Stimulated activated CD8-positive, alpha-beta memory T cell treated with anti-CD3 and anti-CD28 coated beads, Interleukin-7, amount 100 ng/mL, for 1 hour (primary cell): Measurements from ENCODE around the gene PDGFD.

Experiments used
- DNase-seq, 2 donors: peaks; one replicate each; pipeline ENCODE4 v3.0.0-alpha.2; 2020; ENCODE audit warnings: low read depth in 2 of 2

PDGFD gene

GRCh38 chr11:104093426-104094280 lies 70.3 kb downstream of the PDGFD start:
- DNase-seq = no peak

GRCh38 chr11:104092744-104093143 lies 71.2 kb downstream of the PDGFD start:
- no peak for DNase-seq

- no peak for DNase-seq
Observed at GRCh38 chr11:104091281-104092096, 72.5 kb downstream of the PDGFD start.

- no peak for DNase-seq
Observed at GRCh38 chr11:104090767-104091166, 73.2 kb downstream of the PDGFD start.

- no peak for DNase-seq
Observed at GRCh38 chr11:104089481-104089880, 74.5 kb downstream of the PDGFD start.

GRCh38 chr11:104086621-104087020 lies 77.3 kb downstream of the PDGFD start:
- DNase-seq = no peak

GRCh38 chr11:104078995-104079394 lies 85.0 kb downstream of the PDGFD start:
- no peak for DNase-seq

- no peak for DNase-seq
Observed at GRCh38 chr11:104078245-104078644, 85.7 kb downstream of the PDGFD start.

- no peak for DNase-seq
Observed at GRCh38 chr11:104076455-104076854, 87.5 kb downstream of the PDGFD start.

GRCh38 chr11:104075706-104076105 lies 88.2 kb downstream of the PDGFD start:
- no peak for DNase-seq

GRCh38 chr11:104075091-104075490 lies 88.9 kb downstream of the PDGFD start:
- DNase-seq = no peak

- DNase-seq = no peak
Observed at GRCh38 chr11:104073950-104074705, 89.8 kb downstream of the PDGFD start.

GRCh38 chr11:104067534-104067933 lies 96.4 kb downstream of the PDGFD start:
- DNase-seq = no peak

GRCh38 chr11:104064034-104064630 lies 99.8 kb downstream of the PDGFD start:
- no peak for DNase-seq

- DNase-seq = no peak
Observed at GRCh38 chr11:104061853-104062521, 102.0 kb downstream of the PDGFD start.

- no peak for DNase-seq
Observed at GRCh38 chr11:104060820-104061219, 103.1 kb downstream of the PDGFD start.

- DNase-seq = no peak
Observed at GRCh38 chr11:104060004-104060794, 103.7 kb downstream of the PDGFD start.

GRCh38 chr11:104058680-104059079 lies 105.3 kb downstream of the PDGFD start:
- DNase-seq = no peak

GRCh38 chr11:104057908-104058307 lies 106.0 kb downstream of the PDGFD start:
- DNase-seq = no peak

GRCh38 chr11:104055596-104055995 lies 108.4 kb downstream of the PDGFD start:
- DNase-seq = no peak
